SJSA1 (cell line): Measurements from ENCODE around the gene IBA57. TPM values are rescaled to one million over a fixed set of nuclear protein-coding genes. Genes with fewer than 3 reads are reported as not detected.
A peak's percentile ranks its signal among the peaks of the same experiment; 100 is the strongest.

ENCODE experiments used
- DNase-seq, 2 experiments: peaks; one replicate each; pipeline ENCODE4 v3.0.0-alpha.2; 2015 to 2020; ENCODE audit warnings: low spot score in 2 of 2, low read depth in 1 of 2
- H3K27ac ChIP-seq: fragments of 250-450 bp; sonication (Bioruptor Pico); 2 replicates; pipeline ENCODE4 v1.5.1; 2020; ENCODE audit warnings: mild to moderate bottlenecking, moderate library complexity
- H3K27me3 ChIP-seq: fragments of 250-450 bp; sonication (Bioruptor Pico); replicated peaks from 2 replicates; pipeline ENCODE4 v1.5.1; 2020; ENCODE audit warnings: mild to moderate bottlenecking, moderate library complexity
- H3K36me3 ChIP-seq: fragments of 250-450 bp; sonication (Bioruptor Pico); 2 replicates; pipeline ENCODE4 v1.5.1; 2020; ENCODE audit warnings: mild to moderate bottlenecking
- H3K4me1 ChIP-seq: fragments of 250-450 bp; sonication (Bioruptor Pico); replicated peaks from 2 replicates; pipeline ENCODE4 v1.6.1; 2021; ENCODE audit warnings: mild to moderate bottlenecking
- H3K4me3 ChIP-seq: fragments of 250-450 bp; sonication (Bioruptor Pico); 2 replicates; pipeline ENCODE4 v1.5.1; 2020; ENCODE audit warnings: mild to moderate bottlenecking
- H3K9me3 ChIP-seq: fragments of 250-450 bp; sonication (Bioruptor Pico); replicated peaks from 2 replicates; pipeline ENCODE4 v1.5.1; 2020; ENCODE audit warnings: mild to moderate bottlenecking
- total RNA-seq: library from RNA; depleted of rRNA; stranded (reverse); fragments of >200 nt; shearing (Covaris generic); gene quantifications from 2 replicates; pipeline ENCODE4 v1.2.3, GENCODE V29; 2014

Gene IBA57
- total RNA-seq, 1 experiment from 2014 or later, result 4.3 TPM

DNA sequence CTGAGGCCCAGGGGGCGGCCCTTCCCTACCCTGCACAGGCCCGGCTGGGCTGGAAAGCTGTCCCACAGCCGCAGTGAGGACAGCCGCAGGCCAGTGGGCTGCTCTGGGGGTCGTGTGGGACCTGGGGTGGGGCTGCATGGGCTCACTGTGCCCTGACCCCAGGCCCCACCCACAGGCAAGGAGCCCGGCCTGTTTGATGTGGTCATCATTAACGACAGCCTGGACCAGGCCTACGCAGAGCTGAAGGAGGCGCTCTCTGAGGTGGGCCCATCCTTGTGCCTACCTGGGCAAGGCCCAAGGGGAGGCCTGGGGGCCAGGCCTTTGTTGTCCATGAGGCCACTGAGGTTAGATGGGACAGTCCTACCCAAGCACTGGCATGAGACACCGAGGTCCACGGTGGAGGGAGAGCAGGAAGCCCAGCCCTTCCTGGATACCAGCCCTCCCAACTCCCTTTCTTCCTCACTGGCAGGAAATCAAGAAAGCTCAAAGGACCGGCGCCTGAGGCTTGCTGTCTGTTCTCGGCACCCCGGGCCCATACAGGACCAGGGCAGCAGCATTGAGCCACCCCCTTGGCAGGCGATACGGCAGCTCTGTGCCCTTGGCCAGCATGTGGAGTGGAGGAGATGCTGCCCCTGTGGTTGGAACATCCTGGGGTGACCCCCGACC, 17.3 kb upstream of the IBA57 start:
- H3K36me3 ChIP-seq, result peaks cover 72% of the 10 kb centered on the region
- DNase-seq, result peak in 1 of 2 experiments; percentile 44

DNA sequence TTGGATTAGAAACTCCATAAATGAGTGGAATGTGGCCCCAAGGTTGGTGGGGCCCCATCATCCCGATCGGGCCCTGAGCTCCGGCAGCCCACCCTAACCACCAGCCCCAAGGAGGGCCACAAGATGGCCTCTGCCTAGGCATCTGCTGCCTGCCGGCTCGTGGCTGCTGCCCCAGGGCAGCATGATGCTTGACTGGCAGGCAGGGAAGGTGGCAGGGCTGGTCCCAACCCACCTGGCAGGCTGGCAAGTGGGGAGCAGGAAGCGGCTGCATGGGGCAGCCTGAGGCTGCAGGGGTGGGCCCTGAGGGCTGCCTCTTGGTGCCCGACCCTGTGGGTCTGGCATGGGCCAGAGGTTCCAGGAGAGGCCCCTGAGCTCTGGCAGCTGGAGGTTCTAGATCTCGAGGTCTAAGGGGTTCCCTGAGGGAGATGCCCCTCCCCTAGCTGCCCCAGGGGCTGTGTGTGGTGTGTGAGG, 16.6 kb upstream of the IBA57 start:
- no peak overlapping the region for H3K4me3 ChIP-seq
- H3K27ac ChIP-seq, result no peak overlapping the region
- H3K36me3 ChIP-seq, result peaks cover 65% of the 10 kb centered on the region

More for the DNA sequence above, 17.3 kb upstream of the IBA57 start:
- Histone ChIP-seq H3K27me3 (no peaks in the 10 kb centered on the region), H3K4me1 (no peaks in the 10 kb centered on the region), H3K9me3 (no peaks in the 10 kb centered on the region), H3K27ac (no peak overlapping the region), H3K4me3 (no peak overlapping the region)

DNA sequence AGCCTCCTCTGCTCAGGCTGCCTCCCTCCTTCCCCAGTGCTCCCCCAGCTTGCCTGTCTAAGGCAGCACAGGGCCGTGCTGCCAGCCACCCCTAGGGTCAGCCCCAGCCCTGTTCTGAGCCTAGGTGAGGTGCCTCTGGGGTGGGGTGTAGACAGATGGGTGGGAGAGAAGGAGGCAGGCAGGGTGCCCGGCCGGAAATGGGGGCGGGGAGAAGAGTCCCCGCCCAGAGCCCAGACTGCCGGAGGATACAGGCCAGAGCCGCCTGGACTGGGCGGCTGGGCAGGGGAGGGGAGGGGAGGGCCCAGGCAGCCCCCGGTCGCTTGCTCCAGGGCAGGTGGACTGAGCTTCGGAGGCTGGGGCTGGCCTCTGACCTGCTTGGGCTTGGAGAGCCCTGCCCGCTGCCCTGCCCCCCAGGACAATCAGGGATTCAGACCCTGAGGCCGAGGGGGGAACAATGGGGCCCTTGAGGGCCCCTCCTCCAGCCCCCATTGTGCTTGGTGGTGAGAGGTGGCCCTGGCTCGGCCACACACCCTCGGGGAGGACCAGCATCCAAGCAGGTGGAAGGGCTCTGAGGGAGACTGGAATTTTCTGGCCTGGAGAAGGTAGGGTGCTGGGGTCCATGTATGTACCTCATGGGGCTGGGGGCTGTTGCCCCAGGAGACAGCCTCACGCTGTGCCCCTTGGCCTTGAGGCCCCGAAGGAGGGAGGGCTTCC, 16.0 kb upstream of the IBA57 start, which contains the start of gene GJC2:
TSS of gene GJC2 (plus strand) at position 525 of the 714 bp plus-strand sequence. CDS start 7,829 bp downstream, outside the sequence.
- no peaks in the 10 kb centered on the region for H3K27me3 ChIP-seq
- H3K9me3 ChIP-seq, result no peaks in the 10 kb centered on the region
- H3K36me3 ChIP-seq, result peaks cover 61% of the 10 kb centered on the region
- no peaks in the 10 kb centered on the region for H3K4me1 ChIP-seq
- H3K27ac ChIP-seq, result no peak within 1 kb of the TSS
- no peak within 1 kb of the TSS for H3K4me3 ChIP-seq
- no peak for DNase-seq

More for the DNA sequence above, 16.6 kb upstream of the IBA57 start:
- no peaks in the 10 kb centered on the region for H3K4me1 ChIP-seq
- DNase-seq, result no peak
- H3K9me3 ChIP-seq, result no peaks in the 10 kb centered on the region
- H3K27me3 ChIP-seq, result no peaks in the 10 kb centered on the region

DNA sequence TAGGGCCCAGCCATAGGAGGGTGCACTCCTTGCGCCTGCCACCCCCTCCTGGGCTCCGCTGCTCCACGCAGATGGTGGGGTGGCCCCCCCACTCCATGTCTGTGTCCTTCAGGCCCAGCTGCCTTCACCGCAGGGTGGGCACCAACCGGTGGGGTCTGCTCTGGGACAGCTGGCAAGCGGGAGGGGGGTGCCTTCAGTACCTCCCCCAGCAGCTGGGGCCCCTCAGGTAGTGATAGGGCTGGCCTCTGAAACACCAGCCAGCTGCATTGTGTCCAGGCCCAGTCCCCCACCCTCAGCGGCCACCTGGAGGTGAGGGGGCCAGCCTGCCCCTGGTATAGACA, 15.5 kb upstream of the IBA57 start:
- Histone ChIP-seq H3K4me1 (no peaks in the 10 kb centered on the region), H3K4me3 (no peak overlapping the region), H3K36me3 (peaks cover 56% of the 10 kb centered on the region), H3K27ac (no peak overlapping the region), H3K9me3 (no peaks in the 10 kb centered on the region), H3K27me3 (no peaks in the 10 kb centered on the region)
- DNase-seq, result no peak

DNA sequence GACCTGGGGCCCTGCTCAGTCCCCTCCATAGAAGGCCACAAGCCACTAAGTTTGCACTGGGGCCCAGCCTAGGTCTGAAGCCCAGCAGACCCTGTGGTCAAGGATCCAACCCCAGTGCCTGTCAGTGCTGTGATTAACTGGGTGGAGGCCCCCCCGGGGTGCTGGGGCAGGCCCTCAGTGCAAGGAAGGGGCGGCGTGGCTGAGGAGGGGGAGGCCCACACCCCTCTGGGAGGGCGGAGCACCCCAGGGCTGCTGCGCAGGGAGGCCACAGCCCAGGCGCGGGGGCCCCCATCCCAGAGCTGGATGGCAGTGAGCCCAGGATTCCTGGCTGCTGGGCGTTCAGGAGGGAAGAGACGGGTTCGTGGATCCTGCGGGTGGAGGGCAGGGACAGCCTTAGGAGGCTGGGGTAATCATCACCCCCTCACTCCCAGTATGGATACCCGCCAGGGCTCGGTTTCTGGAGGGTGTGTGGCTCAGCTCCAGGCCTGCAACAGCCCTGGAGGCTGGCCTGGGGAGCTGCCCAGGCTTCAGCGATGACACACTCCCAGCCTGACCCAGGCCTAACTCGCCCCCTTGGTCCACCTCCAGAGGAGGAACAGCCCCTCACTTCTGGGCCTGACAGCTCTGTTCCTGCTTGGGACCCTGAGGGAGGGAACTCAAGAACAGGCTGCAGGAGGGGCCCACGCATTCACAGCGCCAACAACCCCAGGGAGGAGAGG, 15.0 kb upstream of the IBA57 start:
- no peak overlapping the region for H3K4me3 ChIP-seq
- H3K27me3 ChIP-seq, result no peaks in the 10 kb centered on the region
- no peaks in the 10 kb centered on the region for H3K9me3 ChIP-seq
- DNase-seq, result no peak
- H3K36me3 ChIP-seq, result peaks cover 50% of the 10 kb centered on the region
- no peaks in the 10 kb centered on the region for H3K4me1 ChIP-seq
- H3K27ac ChIP-seq, result no peak overlapping the region

DNA sequence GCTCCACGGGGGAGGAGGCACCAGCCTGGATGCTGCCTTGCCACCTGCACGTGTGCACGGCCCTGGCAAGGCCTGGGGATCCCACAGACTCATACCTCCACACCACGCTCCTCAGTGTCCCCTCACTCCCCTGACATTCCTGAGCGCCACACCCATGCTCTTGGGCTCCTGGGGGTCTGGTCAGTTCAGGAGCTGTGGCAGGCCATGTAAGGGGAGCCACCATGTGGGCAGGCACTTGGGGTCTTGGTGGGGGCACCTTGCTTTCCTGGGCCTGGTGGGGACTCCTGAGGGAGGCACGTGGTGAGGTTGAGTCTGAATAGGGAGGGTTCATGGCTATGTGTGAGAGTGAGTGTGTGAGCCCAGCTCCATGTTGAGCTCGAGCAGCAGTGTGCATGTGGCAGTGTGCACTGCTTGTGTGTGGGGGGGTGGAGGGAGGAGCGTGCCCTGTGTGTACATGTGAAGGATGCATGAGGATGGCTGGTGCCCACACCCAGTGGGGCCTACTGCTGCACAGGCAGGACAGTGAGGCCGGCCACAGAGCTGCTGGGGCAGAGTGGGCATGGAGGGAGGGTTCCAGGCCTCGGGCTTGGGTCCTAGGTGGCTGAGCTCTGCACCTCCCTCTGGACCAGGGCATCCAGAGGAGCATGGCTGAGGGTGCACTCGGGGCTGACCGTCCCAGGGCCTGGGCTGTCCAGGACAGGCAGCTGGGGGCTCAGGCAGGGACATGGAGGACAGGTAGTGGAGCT, 14.3 kb upstream of the IBA57 start:
- Histone ChIP-seq H3K27me3 (no peaks in the 10 kb centered on the region), H3K9me3 (no peaks in the 10 kb centered on the region), H3K36me3 (peaks cover 43% of the 10 kb centered on the region), H3K27ac (no peak overlapping the region), H3K4me1 (no peaks in the 10 kb centered on the region), H3K4me3 (no peak overlapping the region)
- DNase-seq, result no peak

DNA sequence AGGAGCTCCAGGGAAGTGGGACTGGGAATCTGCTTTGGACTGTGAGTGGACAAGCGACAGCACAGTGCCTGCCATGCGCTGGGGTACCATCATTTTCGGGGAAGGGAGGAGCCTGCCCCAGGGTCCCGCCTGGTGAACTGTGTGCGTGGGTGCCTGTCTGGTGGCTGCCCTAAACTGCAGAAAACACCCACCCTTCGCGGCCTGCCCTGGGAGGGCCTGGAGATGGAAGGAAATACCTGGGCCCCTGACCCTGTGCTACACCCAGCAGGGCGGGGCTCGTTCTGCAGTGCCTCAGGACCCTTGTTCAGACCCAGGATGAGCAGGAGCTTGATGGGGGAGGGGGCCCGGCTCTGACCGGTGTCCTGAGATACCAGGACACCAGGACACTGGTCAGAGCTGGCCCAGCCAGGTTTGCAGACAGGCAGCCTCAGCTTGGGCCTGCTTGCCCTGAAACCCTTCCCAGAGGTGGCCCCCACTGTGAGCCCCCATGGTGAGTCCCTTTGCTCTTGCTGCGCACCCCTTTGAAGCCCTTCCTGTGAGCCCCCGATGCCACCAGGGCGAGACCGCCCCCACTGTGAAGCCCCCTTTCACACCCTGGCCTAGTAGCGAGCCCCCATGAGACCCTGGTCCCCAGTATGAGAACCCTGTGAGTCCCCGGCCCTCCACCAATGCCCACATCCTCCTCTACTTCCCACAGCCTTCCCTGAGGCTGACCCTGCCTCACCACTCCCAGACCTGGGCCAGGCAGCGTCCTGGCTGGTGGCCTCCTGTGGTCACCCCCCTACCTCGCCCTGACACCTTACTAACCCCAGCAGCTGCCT, 13.3 kb upstream of the IBA57 start:
- no peaks in the 10 kb centered on the region for H3K27me3 ChIP-seq
- DNase-seq, result no peak
- no peaks in the 10 kb centered on the region for H3K4me1 ChIP-seq
- no peaks in the 10 kb centered on the region for H3K9me3 ChIP-seq
- H3K4me3 ChIP-seq, result no peak overlapping the region
- no peak overlapping the region for H3K27ac ChIP-seq
- H3K36me3 ChIP-seq, result peaks cover 33% of the 10 kb centered on the region

DNA sequence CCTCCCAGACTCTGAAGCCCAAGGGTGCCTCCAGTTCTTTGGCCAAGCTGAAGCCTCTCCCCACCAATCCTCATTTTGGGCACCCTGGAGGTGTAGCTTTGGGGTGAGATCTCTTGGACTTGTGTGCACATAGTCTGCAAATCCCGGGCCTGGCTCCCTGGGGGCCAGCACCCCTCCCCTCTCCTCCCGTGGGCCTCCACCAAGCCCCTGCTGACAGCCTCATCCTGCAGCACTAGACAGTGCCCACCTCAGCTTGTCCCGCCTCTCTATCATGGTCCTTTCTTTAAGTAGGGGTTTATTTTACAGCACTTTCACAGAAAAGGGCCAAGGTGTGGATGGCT, 12.7 kb upstream of the IBA57 start:
- no peaks in the 10 kb centered on the region for H3K4me1 ChIP-seq
- H3K9me3 ChIP-seq, result no peaks in the 10 kb centered on the region
- no peak overlapping the region for H3K27ac ChIP-seq
- H3K4me3 ChIP-seq, result no peak overlapping the region
- H3K36me3 ChIP-seq, result peaks cover 28% of the 10 kb centered on the region
- no peaks in the 10 kb centered on the region for H3K27me3 ChIP-seq
- no peak for DNase-seq

DNA sequence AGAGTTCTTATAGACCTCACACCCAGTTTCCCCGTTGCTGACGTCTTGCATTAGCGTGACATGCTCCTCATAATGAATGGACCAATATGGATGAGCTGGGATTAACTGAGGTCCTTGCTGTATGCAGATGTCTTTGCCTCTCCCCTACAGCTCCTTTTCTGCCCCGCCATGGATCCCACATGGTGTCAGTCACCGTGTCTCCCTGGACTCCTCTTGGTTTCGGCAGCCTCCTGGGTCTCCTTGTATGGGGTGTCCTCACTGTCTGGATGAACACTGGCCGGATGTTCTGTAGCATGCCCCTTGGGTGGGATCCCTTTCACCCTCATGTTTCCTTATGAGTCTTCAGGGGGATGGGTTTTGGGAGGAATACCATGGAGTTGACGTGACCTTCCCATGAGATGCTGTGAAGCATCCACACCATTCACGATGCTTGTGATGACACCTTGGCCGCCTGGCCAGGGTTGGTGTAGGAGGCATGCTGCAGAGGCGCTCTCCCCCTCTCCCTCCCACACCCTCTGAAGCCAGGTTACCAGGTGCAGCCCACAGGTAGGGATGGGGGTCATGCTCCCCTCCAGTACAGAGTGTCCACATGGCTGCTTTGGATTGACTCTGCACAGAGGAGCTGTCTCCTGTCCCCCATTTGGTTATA, 11.5 kb upstream of the IBA57 start:
- H3K27me3 ChIP-seq, result no peaks in the 10 kb centered on the region
- H3K36me3 ChIP-seq, result peaks cover 15% of the 10 kb centered on the region
- DNase-seq, result no peak
- no peaks in the 10 kb centered on the region for H3K4me1 ChIP-seq
- no peak overlapping the region for H3K27ac ChIP-seq
- H3K9me3 ChIP-seq, result no peaks in the 10 kb centered on the region
- no peak overlapping the region for H3K4me3 ChIP-seq

DNA sequence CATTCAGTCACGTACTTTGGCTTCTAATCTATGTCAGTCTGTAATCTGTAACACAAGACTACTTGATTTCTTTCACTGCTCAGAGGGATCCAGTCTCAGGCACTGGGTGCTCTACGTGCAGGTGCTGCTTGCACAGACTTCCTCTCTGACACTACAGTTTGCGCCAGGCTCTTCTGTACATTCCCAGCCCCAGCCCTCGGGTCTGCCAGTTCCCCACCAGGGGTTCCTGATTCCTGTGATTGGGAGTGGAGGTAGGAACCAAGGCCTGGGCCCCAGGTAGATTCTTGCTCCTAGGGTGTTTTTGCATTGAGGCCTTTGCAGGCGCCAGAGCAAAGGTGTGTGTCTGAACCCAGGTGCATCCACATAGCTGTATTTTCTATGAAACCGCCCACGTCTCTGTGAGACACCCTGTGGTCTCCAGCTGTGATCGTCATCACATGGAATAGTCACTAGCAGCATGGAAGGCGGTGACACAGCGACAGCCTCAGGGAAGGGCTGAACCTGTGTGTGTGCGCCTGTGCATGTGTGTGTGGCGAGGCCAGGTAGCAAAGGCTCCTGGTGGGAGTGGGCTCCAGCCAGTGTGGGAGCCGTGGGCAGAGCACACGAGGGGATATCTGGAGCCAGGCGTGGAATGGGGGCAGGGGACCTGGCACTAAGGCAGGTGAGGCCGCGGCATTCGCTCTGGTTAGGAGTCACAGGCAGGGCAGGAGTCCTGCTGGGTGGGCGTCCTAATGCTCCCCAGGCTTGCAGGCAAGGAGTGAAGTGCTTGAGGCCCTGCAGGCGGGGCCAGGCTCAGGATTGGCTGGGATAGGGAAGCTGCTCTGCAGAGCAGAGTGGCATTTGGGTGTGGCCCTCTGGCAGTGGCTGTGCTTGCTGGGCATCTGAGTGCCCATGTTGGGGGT, 10.7 kb upstream of the IBA57 start:
- no peaks in the 10 kb centered on the region for H3K27me3 ChIP-seq
- no peaks in the 10 kb centered on the region for H3K4me1 ChIP-seq
- H3K27ac ChIP-seq, result no peak overlapping the region
- H3K9me3 ChIP-seq, result no peaks in the 10 kb centered on the region
- no peak for DNase-seq
- H3K36me3 ChIP-seq, result peaks cover 9% of the 10 kb centered on the region
- H3K4me3 ChIP-seq, result no peak overlapping the region

DNA sequence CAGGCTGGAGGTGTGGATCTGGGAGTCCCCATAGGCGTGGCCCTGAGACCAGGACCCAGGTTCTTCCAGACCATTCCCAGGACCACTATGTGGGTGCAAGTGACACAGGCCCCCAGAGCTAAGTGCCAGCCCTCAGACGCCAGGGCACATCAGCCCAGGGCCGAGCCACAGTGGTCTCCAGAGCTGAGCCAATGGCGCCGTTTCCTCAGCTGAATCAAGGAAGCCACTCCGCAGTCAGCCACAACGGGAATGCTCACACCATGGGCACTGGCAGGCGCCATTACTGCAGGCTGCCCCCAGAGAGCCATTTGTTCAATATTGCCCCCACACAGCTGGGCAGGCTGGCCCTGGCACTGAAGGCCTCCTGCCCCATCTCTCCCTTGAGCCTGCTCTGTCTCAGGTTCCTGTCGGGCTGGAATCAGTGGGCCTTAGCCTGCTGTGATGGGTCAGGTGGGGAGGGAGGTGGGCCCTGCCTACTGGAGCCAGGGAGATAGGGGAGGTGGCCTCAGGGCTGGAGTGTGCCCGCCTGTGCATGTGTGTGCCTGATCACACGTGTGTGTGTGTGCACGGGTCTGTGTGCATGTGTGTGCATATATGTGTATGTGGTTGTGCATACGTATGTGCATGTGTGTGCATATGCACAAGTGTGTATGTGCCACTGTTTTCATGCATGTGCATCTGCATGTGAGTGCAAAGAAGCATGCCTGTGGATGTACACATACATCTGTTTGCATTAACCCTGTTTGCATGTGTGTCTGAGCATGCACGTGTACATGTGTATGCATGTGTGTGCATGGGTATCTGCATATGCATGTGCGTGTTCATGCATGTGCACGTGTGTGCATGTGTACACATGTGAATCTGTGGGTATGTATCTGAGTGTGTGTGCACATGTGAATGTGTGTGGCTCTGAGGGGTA, 9.7 kb upstream of the IBA57 start:
- Histone ChIP-seq H3K36me3 (peaks cover 1% of the 10 kb centered on the region; the same call in 1 of the 2 replicates), H3K27me3 (no peaks in the 10 kb centered on the region), H3K4me3 (no peak overlapping the region), H3K27ac (no peak overlapping the region), H3K4me1 (no peaks in the 10 kb centered on the region), H3K9me3 (no peaks in the 10 kb centered on the region)
- no peak for DNase-seq
